ENCODE data around the gene TMEM63B.
"Not testable (repeated sequence)": the region's sequence is repeated elsewhere in the genome, so short reads cannot be mapped to it uniquely, and the experiment has no call there.

TMEM63B gene

DNA sequence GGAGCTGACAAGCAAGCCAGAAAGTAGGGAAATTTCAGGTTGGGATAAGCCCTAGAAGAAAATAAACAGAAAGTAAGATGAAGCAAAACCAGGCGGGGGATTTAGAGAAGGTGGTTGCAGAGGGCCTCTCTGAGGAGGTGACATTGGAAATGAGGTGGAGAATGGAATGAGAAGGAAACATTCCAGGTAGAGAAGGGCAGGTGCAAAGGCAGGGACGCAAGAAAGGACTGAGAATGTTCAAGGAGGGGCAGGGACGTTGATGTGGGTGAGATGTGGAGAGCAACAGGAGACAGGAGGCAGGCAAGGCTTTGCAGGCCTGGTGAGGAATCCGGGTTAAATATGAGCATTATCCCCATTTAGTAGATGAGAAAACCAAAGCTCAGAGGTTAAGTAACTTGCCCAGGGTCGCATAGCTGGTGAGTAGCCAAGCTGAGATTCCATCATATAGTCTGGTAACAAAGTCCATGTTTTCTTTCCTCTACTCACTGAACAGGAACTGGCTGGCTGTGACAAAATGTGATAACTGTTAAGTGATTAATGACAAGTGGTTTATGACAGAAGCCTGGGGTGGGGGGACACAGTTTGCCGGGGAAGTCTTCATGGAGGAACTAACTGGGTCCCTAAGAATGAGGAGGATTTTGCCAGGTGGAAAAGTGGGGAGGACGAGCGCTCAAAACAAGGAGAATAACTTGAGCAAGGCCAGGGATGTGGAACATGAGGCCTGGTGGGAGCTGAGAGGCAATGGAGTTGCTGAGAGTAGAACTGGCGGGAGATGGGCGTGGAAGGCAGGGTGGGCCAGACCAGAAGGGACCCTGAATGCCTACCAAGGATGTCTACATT, 32.7 kb upstream of the TMEM63B start:
- DNase-seq, result no peak

DNA sequence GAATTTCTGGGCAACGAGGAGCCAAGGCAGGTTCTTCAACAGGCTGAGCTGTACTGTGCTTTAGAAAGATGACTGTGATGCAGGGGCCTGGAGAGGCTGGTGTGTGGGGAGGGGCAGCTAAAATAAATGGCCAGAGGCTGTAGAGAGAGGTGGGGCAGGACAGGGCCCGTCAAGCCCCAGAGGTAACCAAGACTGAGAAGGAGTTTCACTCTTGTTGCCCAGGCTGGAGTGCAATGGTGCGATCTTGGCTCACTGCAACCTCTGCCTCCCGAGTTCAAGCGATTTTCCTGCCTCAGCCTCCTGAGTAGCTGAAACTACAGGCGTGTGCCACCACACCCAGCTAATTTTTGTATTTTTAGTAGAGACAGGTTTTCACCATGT, 32.1 kb upstream of the TMEM63B start:
- not testable (repeated sequence) for DNase-seq

DNA sequence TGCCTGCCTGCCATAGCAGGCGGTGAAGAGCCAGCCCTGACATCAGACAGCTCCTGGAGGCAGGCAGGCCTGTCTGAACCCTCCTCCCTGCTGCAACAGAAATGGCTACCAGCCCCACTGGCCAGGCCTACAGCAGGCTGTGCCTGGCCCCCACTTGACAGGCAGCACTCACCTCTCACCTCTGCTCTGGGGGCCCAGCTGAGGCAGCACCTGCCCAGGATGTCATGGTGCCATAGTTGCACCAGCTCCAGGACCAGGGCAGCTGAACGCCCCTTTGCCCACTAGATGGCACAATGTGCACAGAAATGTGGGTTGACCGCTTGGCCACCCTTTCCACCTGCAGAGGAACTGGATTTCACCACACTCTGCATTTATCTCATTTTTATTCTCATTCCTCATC, 30.7 kb upstream of the TMEM63B start:
- DNase-seq, result peak; percentile 72 to 80

DNA sequence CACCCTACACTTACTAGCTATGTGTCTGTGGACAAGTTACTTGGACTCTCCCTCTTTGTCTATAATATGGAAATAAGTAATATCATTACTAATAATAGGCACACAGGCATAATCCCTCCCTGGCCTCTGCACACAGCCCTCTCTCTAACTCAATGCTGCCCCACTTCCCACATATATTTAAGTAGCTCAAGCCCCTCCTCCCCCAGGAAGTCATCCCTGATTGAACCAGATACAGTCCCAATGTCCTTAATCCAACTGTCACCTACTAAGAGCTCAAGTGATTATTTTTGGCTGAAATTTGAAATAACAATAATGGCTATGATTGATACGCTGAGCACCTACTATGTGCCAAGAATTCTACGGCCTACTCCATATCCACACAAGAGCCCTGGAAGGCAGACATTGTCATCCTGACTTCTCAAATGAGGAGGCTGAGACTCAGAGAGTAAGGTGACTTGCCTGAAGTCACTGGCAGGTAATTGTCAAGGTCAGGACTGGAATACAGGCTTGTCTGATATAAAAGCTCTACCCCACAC, 29.5 kb upstream of the TMEM63B start:
- DNase-seq, result no peak

DNA sequence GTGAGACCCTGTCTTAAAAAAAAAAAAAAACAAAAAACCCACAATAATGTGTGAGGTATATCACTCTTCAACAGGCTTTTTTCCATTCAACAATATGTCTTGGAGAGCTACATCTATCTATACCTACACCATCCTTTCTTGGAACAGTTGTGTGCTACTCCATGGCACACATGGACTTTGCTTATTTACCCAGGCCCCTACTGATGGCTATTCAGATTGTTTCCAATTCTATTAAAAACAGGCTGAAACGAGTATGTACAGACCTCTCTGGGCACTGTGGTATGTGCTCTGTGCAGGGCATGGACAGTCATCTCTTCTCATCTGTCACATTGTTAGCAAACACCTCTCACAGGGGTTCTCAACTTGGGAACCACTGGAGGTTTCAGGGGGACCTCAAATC, 28.2 kb upstream of the TMEM63B start:
- DNase-seq, result no peak

DNA sequence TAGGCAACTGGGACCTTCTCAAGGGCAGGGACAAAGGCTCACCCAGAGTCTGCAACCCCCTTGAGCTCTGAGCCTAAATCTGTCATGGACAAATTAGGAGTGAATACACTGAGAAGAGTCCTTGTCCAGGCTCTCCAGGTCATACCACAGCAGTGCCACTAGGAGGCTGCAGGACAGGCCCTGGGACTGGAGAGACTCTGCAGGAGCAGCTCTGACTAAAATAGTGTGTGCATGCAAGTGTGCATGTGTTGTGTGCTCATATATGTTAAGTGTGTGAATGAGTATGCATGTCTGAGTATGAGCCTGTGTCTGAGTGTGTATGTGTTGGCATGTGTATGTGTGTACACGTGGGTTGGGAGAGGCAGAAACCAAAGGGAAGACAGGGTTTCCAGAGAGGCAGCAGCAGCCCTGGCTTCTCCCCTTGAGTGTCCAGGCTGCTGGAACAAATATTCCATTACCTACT, 27.2 kb upstream of the TMEM63B start:
- DNase-seq, result no peak

DNA sequence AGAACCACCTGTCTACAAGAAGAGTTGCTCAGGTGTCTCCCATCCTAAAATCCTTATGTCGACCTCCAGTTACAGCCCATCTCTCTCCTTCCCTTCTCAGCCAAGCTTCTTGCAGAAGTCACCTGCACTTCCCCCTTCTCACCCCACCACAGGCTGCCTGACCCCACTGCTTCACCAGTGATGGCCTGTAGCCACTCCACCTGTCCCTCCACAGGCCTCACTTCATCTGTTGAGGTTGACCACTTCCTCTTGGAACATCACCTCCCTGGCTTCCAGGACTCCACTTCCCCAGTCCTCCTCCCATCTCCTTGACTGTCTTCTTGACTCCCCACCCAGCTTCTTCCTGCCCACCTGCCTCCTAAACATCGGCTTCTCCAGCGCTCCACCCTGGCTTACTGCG, 25.5 kb upstream of the TMEM63B start:
- DNase-seq, result no peak

DNA sequence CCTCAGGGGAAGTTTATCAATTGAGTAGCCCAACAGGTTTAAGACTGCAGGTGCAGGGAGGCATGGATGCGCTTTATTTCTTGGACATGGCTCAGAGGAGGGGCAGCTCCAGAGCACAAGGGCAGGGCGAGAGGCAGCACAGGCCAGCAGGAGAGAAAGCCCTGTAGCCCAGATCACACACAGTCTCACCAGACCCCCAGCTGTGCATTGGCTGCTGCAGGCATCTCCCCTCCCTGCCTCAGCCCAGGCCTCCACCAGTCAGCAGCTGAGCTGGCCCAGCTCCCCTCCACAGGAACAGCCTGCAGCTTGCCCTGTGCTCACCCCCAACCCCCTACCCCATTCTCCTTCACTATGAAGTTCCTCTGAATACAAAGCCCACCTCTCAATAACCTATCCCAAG, 24.8 kb upstream of the TMEM63B start:
- no peak for DNase-seq

DNA sequence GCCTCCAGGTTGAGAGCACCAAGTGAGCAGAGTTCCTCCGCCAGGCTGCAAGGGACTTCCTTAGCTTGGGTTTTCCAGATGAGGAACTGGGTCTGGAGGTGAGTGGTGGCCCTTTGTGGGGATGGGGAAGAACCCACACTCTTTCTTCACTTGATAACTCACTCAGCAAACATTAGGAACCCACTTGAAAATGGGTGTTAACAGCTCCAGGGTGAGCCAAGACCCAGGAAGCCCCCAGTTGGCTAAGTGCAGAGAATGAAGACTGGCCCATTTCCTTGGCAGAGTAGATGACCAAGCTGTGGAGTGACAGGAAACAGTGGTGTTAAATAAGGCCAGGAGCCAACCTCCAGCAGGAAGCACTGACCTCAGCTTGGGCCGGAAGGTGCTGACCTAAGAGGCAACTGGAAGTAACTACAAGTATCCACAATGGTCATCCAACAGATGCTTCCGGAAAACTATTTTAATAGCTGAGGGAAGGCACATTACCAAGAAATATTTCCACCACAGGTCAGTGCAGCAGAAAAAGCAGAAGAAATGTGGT, 22.8 kb upstream of the TMEM63B start:
- no peak for DNase-seq

DNA sequence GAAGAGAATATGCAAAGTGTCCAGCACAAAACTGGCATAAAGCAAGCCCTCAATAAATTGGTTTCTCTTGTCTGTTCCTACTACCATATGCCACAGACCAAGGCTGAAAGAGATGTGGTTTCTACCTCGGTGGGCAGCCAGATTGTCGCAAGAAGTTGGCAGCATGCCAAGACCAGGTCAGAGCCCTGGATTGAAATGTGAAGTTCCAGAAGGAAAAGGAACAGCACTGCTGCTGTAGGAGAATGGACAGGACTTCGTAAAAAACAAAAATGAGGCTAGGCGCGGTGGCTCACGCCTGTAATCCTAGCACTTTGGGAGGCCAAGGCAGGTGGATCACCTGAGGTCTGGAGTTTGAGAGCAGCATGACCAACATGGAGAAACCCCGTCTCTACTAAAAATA, 22.2 kb upstream of the TMEM63B start:
- DNase-seq, result no peak

DNA sequence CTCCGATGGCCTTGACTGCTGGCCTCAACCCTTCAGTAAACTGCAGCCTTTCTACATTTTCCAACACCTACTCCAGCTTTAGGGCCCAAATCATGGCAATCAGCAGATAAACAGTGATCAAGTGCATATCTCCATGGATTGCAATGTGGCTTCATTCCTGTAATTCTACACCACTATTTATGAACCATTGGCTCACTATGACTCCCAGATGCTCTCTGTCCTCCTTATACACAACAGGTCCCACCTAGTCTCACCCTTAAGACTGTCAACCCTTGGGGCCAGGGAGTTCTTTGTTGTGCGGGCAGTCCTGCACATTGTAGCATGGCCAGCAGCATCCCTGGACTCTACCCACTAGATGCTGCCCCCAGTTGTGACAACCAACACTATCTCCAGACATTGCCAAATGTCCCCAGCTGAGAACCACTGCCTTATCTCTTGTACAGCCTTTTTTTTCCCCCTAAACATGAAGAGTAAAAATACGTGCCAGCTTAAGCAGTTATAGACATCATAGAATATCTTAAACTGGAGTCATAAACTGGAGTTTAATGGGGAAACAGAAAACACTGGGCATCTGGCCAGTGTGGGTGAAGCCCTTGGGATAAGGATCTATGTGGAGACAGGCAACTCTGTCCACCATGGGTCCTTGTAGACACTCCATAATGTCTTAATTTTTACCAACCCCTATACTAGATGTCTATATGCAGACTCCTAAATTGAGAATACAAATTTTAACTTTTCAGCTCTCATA, 21.2 kb upstream of the TMEM63B start:
- DNase-seq, result no peak

DNA sequence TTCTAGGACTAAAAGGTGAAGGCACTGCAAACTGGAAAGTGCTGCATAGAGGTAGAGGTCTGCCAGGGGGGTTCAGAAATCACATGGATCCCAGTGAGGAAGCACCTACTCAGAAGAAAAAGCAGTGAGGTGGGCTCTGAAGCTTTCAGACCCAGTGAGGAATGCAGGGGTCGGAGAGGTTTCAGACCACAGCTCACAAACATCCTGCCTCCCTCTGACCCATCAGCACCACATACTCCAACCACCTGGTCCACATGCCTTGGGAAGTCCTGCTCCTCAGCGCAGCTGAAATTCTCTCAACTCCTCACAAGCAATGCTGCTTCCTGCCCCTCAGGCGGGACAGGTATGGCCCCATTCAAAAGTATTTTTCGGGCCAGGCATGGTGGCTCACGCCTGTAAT, 20.3 kb upstream of the TMEM63B start:
- DNase-seq, result no peak

DNA sequence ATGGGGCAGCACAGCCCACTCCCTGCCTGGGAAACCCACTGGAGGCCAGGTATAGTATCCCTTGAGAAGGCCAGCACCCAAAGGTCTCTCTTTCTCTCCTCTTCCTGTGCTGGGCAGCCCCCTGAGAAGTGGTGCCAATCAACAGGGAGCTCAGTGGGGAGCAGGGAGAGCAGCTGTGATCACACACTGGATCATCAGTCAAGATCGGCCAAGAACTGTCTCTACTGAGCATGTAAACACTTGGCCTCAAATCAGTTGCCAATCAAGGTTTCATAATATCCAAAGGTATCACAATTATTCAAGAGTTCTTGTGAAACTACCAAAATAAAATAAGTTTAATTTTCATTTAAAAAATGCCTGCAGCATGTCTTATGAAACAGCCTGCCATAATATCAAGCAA, 18.9 kb upstream of the TMEM63B start:
- no peak for DNase-seq

DNA sequence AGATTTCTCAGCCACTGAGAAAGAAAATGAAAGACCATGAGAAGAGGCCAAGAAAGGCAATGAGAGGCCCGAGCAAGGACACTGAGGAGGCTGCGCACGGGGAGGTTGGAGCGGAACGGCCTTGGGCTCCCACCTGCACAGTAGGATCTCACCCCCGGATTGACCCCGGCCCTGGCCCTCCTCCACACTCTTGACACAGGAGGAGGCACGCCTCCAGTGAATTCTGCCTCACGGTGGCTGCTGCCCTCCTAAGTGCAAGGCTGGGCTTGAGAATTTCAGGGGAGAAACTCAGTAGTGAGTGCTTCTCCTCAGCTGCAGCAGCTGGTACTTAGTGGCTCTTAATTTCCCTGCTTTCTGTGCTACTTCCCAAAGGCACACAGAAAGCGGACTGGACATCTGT, 18.1 kb upstream of the TMEM63B start:
- DNase-seq, result no peak

DNA sequence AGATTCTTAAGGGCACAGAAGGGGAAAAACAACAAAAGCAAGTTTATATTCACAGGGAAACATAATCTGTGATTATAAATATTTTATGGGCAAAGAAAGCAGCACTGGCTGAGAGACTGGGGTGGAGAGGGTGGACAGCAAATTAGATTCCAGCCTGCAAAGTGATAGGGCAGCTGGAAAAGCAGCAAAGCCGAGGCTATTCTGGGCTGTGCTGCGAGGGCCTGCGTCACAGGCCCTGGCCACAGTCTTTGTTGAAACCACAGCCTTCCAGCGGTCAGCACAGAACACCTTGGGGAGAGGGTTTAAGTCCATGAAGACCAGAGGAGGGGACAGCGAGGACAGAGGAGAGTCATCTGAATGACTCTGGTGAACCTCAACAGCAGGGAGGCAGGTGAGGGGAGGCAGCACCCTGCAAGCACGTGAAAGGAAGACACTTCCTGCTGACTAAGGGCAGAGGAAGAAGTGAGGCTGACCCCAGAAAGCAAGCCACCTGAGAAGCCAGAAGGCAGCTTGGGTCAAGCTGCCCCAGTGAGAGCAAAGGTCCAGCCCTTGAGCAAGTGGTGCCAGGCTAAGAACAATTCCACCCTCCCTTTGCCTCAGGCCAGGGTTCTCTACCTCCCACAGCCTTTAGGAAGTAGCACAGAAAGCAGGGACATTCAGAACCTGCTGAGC, 17.2 kb upstream of the TMEM63B start:
- no peak for DNase-seq

DNA sequence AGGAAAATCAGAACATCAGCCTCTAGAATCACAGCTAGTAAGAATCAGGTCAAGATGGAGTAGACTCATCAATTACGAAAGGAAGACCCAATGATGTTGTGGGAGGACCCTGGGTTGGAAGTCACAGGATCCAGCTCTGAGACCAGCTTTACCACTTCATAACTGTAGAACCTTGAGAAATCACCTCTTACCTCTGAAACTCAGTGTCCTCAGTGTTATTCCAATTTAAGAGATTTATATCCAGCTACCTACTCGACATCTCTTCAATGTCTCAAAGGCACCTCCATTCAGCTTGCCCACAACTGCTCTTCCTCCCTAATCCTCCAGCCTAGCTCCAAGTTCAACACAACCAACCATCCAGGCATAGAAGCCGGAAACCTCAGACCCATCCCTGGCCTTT, 16.4 kb upstream of the TMEM63B start:
- no peak for DNase-seq

DNA sequence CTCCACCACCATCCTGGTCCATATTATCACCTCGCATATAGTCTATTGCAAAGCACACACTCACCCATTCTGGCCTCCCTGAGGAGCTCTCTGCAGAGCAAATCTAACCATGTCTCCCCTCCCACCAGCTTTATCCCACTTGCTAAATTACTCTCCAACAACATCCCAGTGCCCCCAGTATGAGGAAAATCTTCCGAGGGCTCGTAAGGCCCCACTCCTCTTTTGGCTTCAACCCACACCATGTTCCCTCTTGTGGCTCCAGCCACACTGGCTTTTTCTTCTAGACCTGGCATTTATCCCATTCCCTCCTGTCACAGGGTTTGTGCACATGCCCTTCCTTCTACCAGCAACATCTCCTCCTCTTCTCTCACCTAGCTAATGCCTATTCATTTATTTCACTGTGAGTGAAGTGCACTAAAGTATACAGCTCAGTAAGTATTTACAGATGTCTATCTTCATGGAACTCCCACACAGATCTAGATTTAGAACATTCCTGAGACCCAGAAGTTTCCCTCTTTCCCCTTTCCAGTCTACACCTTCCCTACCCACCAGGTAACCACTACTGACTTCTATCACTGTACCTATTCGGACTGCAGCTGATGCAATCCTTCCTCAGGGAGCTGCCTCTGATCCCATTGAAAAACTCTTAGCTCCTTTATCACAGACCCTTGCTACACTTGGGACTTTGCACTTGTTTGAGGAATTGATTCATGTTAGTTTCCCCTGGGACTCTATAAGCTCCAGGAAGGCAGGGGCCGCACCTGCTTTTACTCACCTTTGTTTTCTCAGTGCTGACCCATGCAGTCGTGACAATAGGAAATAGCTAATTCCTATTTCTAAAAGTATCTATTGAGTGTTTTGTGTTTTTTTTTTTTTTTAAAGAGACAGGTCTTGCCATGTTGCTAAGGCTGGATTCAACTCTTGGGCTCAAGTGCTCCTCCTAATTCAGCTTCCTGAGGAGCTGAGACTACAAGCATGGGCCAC, 15.6 kb upstream of the TMEM63B start:
- DNase-seq, result no peak

DNA sequence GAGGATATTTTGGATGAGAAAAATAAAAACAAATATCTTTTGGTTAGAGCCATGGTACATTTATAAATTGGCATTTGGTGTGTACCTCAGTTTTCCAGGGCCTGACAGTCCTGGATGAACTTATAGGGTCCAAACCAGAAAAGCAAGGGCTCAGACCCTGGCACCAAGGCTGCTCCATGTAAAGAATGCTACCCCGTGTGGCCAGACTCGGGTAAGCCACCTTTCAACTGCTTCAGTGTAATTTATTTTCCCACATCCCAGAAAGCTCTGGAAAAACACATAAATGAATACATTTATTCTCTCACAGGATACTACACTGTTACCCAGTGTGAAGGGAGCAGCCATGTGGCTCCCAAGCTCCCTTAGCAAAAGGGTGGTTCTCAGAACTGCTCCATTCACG, 13.9 kb upstream of the TMEM63B start:
- DNase-seq, result no peak

DNA sequence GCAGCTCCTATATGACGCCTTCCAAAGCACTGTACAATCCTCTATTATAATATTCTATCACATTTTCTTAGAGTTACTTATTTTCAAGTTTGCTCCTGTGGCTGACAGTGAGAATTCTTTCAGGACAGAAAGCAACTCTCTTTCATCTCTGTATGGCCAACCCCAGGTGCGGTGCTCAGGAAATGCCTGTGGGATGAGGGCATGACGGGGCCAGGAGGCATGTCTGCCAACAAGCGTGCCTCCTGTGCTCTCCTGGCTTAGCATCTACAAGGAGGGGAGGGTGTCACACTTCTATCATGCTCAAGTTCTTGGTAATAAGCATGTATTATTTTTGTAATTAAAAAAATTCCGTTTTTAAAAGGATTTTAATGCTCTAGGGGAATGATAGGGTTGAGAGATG, 11.5 kb upstream of the TMEM63B start:
- no peak for DNase-seq

DNA sequence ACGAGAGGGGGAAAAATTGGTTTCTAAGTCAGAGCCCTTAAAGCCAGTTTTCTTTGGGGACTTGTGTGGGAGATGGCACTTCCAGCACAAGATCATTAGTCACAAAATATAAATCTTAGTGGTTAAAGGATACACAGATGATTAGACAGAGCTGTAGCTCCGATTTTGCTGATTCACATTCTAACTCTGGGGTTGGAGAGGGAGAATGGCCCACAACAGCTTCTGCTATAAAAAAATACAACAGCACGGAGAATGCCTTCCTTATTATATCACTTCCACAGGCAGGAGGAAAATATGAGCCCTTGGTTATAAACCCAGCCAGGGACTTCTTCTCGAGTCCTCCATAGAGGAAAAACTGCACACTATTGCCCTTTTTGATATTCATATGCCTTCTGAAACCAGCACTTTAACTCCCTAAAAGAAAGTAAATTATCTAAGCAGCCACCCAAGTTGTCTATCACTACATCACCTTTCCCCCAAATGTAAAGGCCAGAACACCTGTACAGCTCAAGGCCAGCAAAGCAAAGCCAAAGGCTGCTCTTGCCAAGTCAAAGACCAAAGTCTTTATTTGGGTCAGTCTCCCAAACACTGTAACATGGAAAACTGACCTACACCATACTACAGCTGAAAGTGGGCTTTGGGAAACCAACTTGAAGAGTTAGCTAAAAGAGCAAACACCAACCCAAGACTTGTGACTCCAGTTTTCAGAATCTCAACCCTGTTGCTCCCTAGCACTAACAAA, 10.5 kb upstream of the TMEM63B start:
- no peak for DNase-seq

DNA sequence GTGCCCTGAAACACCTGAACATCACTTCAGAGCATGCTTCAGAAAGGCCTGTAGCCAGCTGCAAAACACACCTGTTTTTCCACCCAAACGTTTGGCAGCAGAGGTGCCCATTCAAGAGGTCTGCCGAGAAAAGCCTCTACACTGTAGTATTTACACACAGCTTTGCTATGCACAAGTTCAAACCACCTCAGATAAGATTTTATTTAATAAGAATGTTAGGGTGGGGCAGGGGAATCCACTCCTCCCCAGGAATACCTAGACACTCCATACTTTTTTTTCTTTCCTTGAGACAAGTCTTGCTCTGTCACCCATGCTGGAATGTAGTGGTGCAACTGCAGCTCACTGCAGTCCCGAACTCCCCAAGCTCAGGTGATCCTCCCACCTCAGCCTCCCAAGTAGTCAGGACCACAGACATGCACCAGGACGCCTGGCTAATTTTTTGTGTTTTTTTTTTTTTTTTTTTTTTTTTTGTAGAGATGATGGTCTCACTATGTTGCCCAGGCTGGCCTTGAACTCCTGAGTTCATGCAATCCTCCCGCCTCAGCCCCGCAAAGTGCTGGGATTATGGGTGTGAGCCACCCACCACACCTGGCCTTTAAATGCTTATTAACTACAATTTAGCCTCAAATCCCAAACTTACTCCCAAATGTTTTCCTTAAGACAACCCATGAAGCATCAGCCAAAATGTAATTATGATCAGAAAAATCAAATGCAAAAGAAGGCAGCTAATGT, 9.8 kb upstream of the TMEM63B start:
- no peak for DNase-seq
